HCT116 (cell line): ENCODE data around the gene OAT. TPM values are rescaled to one million over a fixed set of nuclear protein-coding genes. Genes with fewer than 3 reads are reported as not detected.

Experiments
- ATAC-seq: fragments of 200-7000 bp; cut with Tn5 transposase; 2 replicates; pipeline ENCODE4 v1.9.1; 2020; ENCODE audit warnings: mild to moderate bottlenecking, moderate library complexity
- BruUV-seq: library from RNA; stranded (reverse); fragments of 400-500 nt; replicated peaks from 2 replicates; lab custom pipeline; 2021; lab: Mats Ljungman, UMichigan
- CTCF ChIA-PET: fragments of 300-600 bp; sonication (Branson Sonifier 250); formaldehyde crosslinking; loops from one replicate; lab custom pipeline; 2021; ENCODE audit warnings: antibody characterized with exemption; lab: Charles Lee
- POLR2A ChIA-PET: fragments of 300-600, 350-600 bp; sonication (Branson Sonifier 250); formaldehyde crosslinking; loops from one replicate; lab custom pipeline; 2021; ENCODE audit warnings: antibody characterized with exemption; lab: Charles Lee
- RAD21 ChIA-PET, 2 experiments: fragments of 300-600 bp; sonication (Branson Sonifier 250); formaldehyde crosslinking; loops; one replicate each; lab custom pipeline; 2023; ENCODE audit warnings: low total read pairs in 2 of 2; ENCODE audit not compliant: uncharacterized antibody in 2 of 2, unreplicated experiment in 2 of 2, low non-redundant PET in 1 of 2; lab: Charles Lee
- DNase-seq: peaks from one replicate; pipeline ENCODE4 v3.0.0-alpha.2; 2010; ENCODE audit warnings: low read depth, low spot score
- H2AFZ ChIP-seq: fragments of 200-600 bp; shearing (Covaris generic), sonication (generic); 2 replicates; pipeline ENCODE4 v1.6.1; 2017; ENCODE audit warnings: low read depth, mixed run types, mixed read lengths, antibody characterized with exemption, low read length; ENCODE audit not compliant: poor library complexity, severe bottlenecking
- H3K27ac ChIP-seq: 2 replicates; pipeline ENCODE4 v1.5.1; 2012; ENCODE audit warnings: low read depth, low read length
- H3K27me3 ChIP-seq: fragments of 200-600 bp; sonication (generic); 2 replicates; pipeline ENCODE4 v1.6.1; 2016; ENCODE audit warnings: mixed run types, low read length, mixed read lengths; ENCODE audit not compliant: insufficient read depth
- H3K36me3 ChIP-seq, 2 experiments: fragments of 200-500 bp in 1 of 2; fragments of 200-600 bp in 1 of 2; sonication (Bioruptor generic) in 1 of 2; sonication (generic) in 1 of 2; 2 replicates each; pipeline versions ENCODE4 v1.5.1 to v1.6.1; 2014 to 2016; ENCODE audit warnings: low read length in 2 of 2, inconsistent platforms in 1 of 2, mixed read lengths in 1 of 2, mixed run types in 1 of 2; ENCODE audit not compliant: insufficient read depth in 2 of 2, control insufficient read depth in 1 of 2
- H3K4me1 ChIP-seq, 2 experiments: fragments of 200-600 bp in 1 of 2; sonication (generic) in 1 of 2; 2 replicates each; pipeline versions ENCODE4 v1.5.1 to v1.6.1; 2012 to 2017; ENCODE audit warnings: low read length in 2 of 2, inconsistent platforms in 1 of 2, mild to moderate bottlenecking in 1 of 2, mixed read lengths in 1 of 2, mixed run types in 1 of 2, moderate library complexity in 1 of 2; ENCODE audit not compliant: insufficient read depth in 2 of 2, control insufficient read depth in 1 of 2
- H3K4me2 ChIP-seq: fragments of 200-600 bp; sonication (generic); 2 replicates; pipeline ENCODE4 v1.6.1; 2017; ENCODE audit warnings: mixed run types, low read length, mixed read lengths
- H3K4me3 ChIP-seq, 2 experiments: fragments of 200-600 bp in 1 of 2; sonication (generic) in 1 of 2; replicated peaks in 1 of 2; 2 replicates each; pipeline ENCODE4 v1.5.1; 2011 to 2016; ENCODE audit warnings: low read length in 2 of 2, control low read depth in 1 of 2, low read depth in 1 of 2, mild to moderate bottlenecking in 1 of 2, mixed read lengths in 1 of 2, mixed run types in 1 of 2
- H3K79me2 ChIP-seq: fragments of 200-600 bp; sonication (generic); 2 replicates; pipeline ENCODE4 v1.6.1; 2017; ENCODE audit warnings: mild to moderate bottlenecking, mixed run types, low read length, moderate library complexity, mixed read lengths; ENCODE audit not compliant: insufficient read depth
- H3K9ac ChIP-seq: fragments of 200-600 bp; sonication (generic); 2 replicates; pipeline ENCODE4 v1.6.1; 2016; ENCODE audit warnings: low read length, mixed read lengths
- H3K9me2 ChIP-seq: fragments of 200-600 bp; sonication (generic), shearing (Covaris generic); 2 replicates; pipeline ENCODE4 v1.6.1; 2017; ENCODE audit warnings: mixed run types, mild to moderate bottlenecking, moderate library complexity; ENCODE audit not compliant: insufficient read depth
- H3K9me3 ChIP-seq, 2 experiments: fragments of 200-500 bp in 1 of 2; fragments of 200-600 bp in 1 of 2; sonication (Bioruptor generic) in 1 of 2; sonication (generic) in 1 of 2; 2 replicates each; pipeline ENCODE4 v1.6.1; 2014 to 2017; ENCODE audit warnings: low read length in 2 of 2, mixed read lengths in 2 of 2, inconsistent platforms in 1 of 2, low read depth in 1 of 2, mild to moderate bottlenecking in 1 of 2, mixed run types in 1 of 2, moderate library complexity in 1 of 2; ENCODE audit not compliant: control insufficient read depth in 1 of 2, insufficient read depth in 1 of 2
- H4K20me1 ChIP-seq: fragments of 200-600 bp; sonication (generic), shearing (Covaris generic); 2 replicates; pipeline ENCODE4 v1.6.1; 2017; ENCODE audit warnings: mixed run types, mild to moderate bottlenecking, moderate library complexity; ENCODE audit not compliant: insufficient read depth
- CBX3 ChIP-seq: IDR thresholded peaks from 2 replicates; pipeline ENCODE4 v1.6.1; 2012; ENCODE audit warnings: low read depth
- CTCF ChIP-seq, 3 experiments: fragments of 200-600 bp in 1 of 3; sonication (generic) in 1 of 3; IDR thresholded peaks in 2 of 3; conservative IDR thresholded peaks in 1 of 3; 2 replicates each; pipeline ENCODE4 v1.5.1; 2012 to 2017; ENCODE audit warnings: low read depth in 2 of 3, low read length in 2 of 3, antibody characterized with exemption in 1 of 3, borderline replicate concordance in 1 of 3, control low read depth in 1 of 3, mild to moderate bottlenecking in 1 of 3, mixed read lengths in 1 of 3, mixed run types in 1 of 3, moderate library complexity in 1 of 3; ENCODE audit not compliant: insufficient read depth in 1 of 3
- RAD21 ChIP-seq: IDR thresholded peaks from 2 replicates; pipeline ENCODE4 v1.6.1; 2012; ENCODE audit warnings: low read depth, mild to moderate bottlenecking
- intact Hi-C: fragments of 100-400 bp; cut with micrococcal nuclease; formaldehyde crosslinking; loops from 2 replicates; pipeline ENCODE4 v1.10.0; 2022
- total RNA-seq: library from RNA; stranded (reverse); gene quantifications from one replicate; pipeline ENCODE4 v1.2.1, GENCODE V29; 2021; ENCODE audit not compliant: unreplicated experiment

The OAT gene
- total RNA-seq, 1 experiment from 2014 or later = 133 TPM

DNA sequence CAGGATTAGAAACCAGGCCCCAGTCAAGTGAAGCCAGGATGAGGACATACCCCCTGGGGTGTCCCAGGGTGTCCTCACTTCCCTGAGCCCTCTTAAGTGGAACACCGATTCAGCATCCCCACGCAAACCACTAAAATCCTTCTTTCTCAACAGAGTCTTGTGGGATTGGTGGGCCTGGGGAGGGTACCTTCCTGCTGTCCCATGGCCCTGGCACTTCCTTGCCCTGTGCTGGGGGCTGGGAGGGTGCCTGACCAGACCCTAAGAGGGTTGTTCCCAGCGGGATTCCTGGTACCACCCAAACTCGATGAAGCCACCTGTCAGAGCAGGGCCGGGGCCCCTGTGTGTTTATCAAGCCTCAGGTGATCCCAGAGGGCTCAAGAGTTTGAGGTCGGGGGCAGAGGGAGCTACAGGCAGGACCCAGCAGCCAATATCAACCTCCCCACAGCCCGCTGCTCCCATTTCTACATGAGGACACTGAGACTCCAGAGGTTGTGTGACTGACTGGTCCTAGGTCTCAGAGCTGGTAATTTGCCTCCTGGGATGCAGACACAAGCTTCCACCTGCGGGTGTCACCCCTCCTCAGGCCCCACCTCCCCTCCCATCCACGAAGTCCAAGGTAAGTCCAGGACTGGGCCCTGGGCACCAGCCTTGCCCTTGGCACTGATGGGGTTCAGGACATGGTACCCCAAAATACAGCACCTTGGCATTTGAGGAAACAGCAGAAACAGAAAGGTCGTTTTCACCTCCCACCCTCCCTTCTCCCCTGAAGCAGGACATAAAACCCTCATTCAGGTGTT lies 31.4 kb downstream of the OAT start:
- H3K4me3 ChIP-seq = no peak overlapping the region
- TF ChIP-seq RAD21 (peak; percentile 46), CBX3 (no peak), CTCF (IDR thresholded peaks at IDR 0.05 in 2 of 3, conservative IDR thresholded peaks at IDR 0.05 in 1 of 3; ENCODE audit: borderline replicate concordance in 1 of 3, insufficient read depth in 1 of 3, low read depth in 2 of 3, low read length in 2 of 3) (peak; percentile 11 to 49 (median 39); a peak in 4 of 6 replicates)
- no peak overlapping the region for H3K4me2 ChIP-seq
- H3K36me3 ChIP-seq = no peaks in the 10 kb centered on the region
- DNase-seq (no peak), ATAC-seq (peak; percentile 45)
- H3K27ac ChIP-seq = no peak overlapping the region
- no TSS peak for BruUV-seq
- ChIA-PET CTCF (interaction anchor here (0.7 to 8.9 kb wide), 2 partner anchors 195 to 391 kb away, joined by 4 to 269 read pairs; no protein-coding TSS in a partner anchor), RAD21 (interaction anchor here (0.6 to 3.3 kb wide), 3 partner anchors 91 to 393 kb away, joined by 3 to 49 read pairs (median 6); no protein-coding TSS in a partner anchor), POLR2A (interaction anchor here (1.6 kb wide), 1 partner anchor 393 kb away, joined by 5 read pairs; no protein-coding TSS in a partner anchor)
- no peak overlapping the region for H3K9ac ChIP-seq
- no peaks in the 10 kb centered on the region for H3K9me2 ChIP-seq
- H3K4me1 ChIP-seq = peaks cover 7 to 10% of the 10 kb centered on the region in 2 experiments
- no peaks in the 10 kb centered on the region for H4K20me1 ChIP-seq
- no peaks in the 10 kb centered on the region for H3K9me3 ChIP-seq
- no peaks in the 10 kb centered on the region for H3K27me3 ChIP-seq
- no peak overlapping the region for H2AFZ ChIP-seq
- no peaks in the 10 kb centered on the region for H3K79me2 ChIP-seq
- intact Hi-C loops = loop anchor here (5.0 kb wide), 4 partner anchors 130 to 295 kb away; partner anchors contain the start of gene CHST15
